Measurements from ENCODE around the gene ZSCAN20.

- no peak for TF ChIP-seq CTCF (IDR thresholded peaks at IDR 0.05 in 2 of 3, conservative IDR thresholded peaks at IDR 0.05 in 1 of 3; ENCODE audit: borderline replicate concordance in 1 of 3, insufficient read depth in 1 of 3, low read depth in 2 of 3, low read length in 2 of 3)
- no peak for TF ChIP-seq ZNF274 (IDR thresholded peaks at IDR 0.05; ENCODE audit: low read depth, low read length)
- no peak for TF ChIP-seq EGR1 (IDR thresholded peaks at IDR 0.05; ENCODE audit: low read depth)
- TF ChIP-seq EZH2 (IDR thresholded peaks at IDR 0.05) = no peak
- TF ChIP-seq CEBPB (IDR thresholded peaks at IDR 0.05; ENCODE audit: low read depth) = no peak
- TF ChIP-seq JUND (IDR thresholded peaks at IDR 0.05) = no peak
- TF ChIP-seq ATF3 (IDR thresholded peaks at IDR 0.05) = no peak
- TF ChIP-seq POLR2AphosphoS5 (IDR thresholded peaks at IDR 0.05; ENCODE audit: low read depth, low read length) = no peak
- TF ChIP-seq POLR2A (IDR thresholded peaks at IDR 0.05; ENCODE audit: borderline replicate concordance, extremely low read depth, insufficient read depth, insufficient read length) = no peak
- TF ChIP-seq TCF7L2 (IDR thresholded peaks at IDR 0.05; ENCODE audit: borderline replicate concordance, extremely low read depth, insufficient read depth, insufficient read length) = no peak
- TF ChIP-seq ELF1 (IDR thresholded peaks at IDR 0.05; ENCODE audit: borderline replicate concordance, low read depth) = no peak
- no peak for TF ChIP-seq RAD21 (IDR thresholded peaks at IDR 0.05; ENCODE audit: low read depth)
- no peak for TF ChIP-seq SRF (IDR thresholded peaks at IDR 0.05; ENCODE audit: low read depth)
Measured at GRCh38 chr1:33446590-33446989, 25.9 kb upstream of the ZSCAN20 start.

Measured in HCT116 (cell line).